IMR-90 (cell line): ENCODE data around the gene CCDC87. TPM values are rescaled to one million over a fixed set of nuclear protein-coding genes. Genes with fewer than 3 reads are reported as not detected.

Experiments
- ATAC-seq: fragments of 200-7000 bp; cut with Tn5 transposase; 2 replicates; pipeline ENCODE4 v1.9.1; 2020; ENCODE audit warnings: low read depth, mild to moderate bottlenecking, moderate library complexity
- BruUV-seq: library from RNA; stranded (reverse); fragments of 400-500 nt; replicated peaks from 2 replicates; lab custom pipeline; 2021; lab: Mats Ljungman, UMichigan
- CTCF ChIA-PET: fragments of 300-600 bp; formaldehyde crosslinking; extraction: SDS; loops from one replicate; lab custom pipeline; 2021; ENCODE audit warnings: antibody characterized with exemption; lab: Yijun Ruan, JAX
- POLR2A ChIA-PET: fragments of 300-600 bp; sonication (Branson Sonifier 250); formaldehyde crosslinking; loops from one replicate; lab custom pipeline; 2022; ENCODE audit warnings: antibody characterized with exemption; ENCODE audit not compliant: unreplicated experiment; lab: Charles Lee
- DNase-seq: peaks from one replicate; pipeline ENCODE4 v3.0.0; 2013
- H2AFZ ChIP-seq: replicated peaks from 2 replicates; pipeline ENCODE3; 2013; ENCODE audit warnings: low read length, mild to moderate bottlenecking; ENCODE audit not compliant: poor library complexity
- H2AK5ac ChIP-seq: 2 replicates; pipeline ENCODE4 v1.6.1; 2013; ENCODE audit warnings: low read depth, low read length, inconsistent platforms
- H2AK9ac ChIP-seq: replicated peaks from 2 replicates; pipeline ENCODE3; 2013; ENCODE audit warnings: mild to moderate bottlenecking, low read depth, low read length, moderate library complexity; ENCODE audit not compliant: poor library complexity
- H2BK120ac ChIP-seq: 2 replicates; pipeline ENCODE4 v1.6.1; 2013; ENCODE audit warnings: low read depth, low read length, inconsistent platforms
- H2BK15ac ChIP-seq: 3 replicates; pipeline ENCODE4 v1.6.1; 2013; ENCODE audit warnings: low read depth, low read length, inconsistent platforms
- H2BK20ac ChIP-seq: 2 replicates; pipeline ENCODE4 v1.6.1; 2013; ENCODE audit warnings: low read depth, mild to moderate bottlenecking, inconsistent platforms, low read length, moderate library complexity
- H2BK5ac ChIP-seq: 2 replicates; pipeline ENCODE4 v1.6.1; 2013; ENCODE audit warnings: mild to moderate bottlenecking, low read depth, low read length, inconsistent platforms; ENCODE audit not compliant: poor library complexity, severe bottlenecking
- H3K14ac ChIP-seq: replicated peaks from 2 replicates; pipeline ENCODE4 v1.6.1; 2013; ENCODE audit warnings: low read depth, low read length, inconsistent platforms
- H3K18ac ChIP-seq: 2 replicates; pipeline ENCODE4 v1.6.1; 2013; ENCODE audit warnings: low read depth, low read length, control low read depth
- H3K23ac ChIP-seq: 2 replicates; pipeline ENCODE4 v1.6.1; 2013; ENCODE audit warnings: low read depth, low read length, inconsistent platforms
- H3K27ac ChIP-seq: 2 replicates; pipeline ENCODE4 v1.5.1; 2013; ENCODE audit warnings: mild to moderate bottlenecking, control low read depth, low read length; ENCODE audit not compliant: insufficient read depth
- H3K27me3 ChIP-seq: 2 replicates; pipeline ENCODE4 v1.6.1; 2013; ENCODE audit warnings: low read length; ENCODE audit not compliant: control insufficient read depth, insufficient read depth
- H3K36me3 ChIP-seq: 2 replicates; pipeline ENCODE4 v1.6.1; 2013; ENCODE audit warnings: low read length, mixed read lengths; ENCODE audit not compliant: control insufficient read depth, insufficient read depth
- H3K4ac ChIP-seq: 2 replicates; pipeline ENCODE4 v1.6.1; 2013; ENCODE audit warnings: low read depth, low read length, inconsistent platforms
- H3K4me1 ChIP-seq: 2 replicates; pipeline ENCODE4 v1.6.1; 2013; ENCODE audit warnings: low read length, mixed read lengths; ENCODE audit not compliant: control insufficient read depth, insufficient read depth
- H3K4me2 ChIP-seq: 2 replicates; pipeline ENCODE4 v1.6.1; 2013; ENCODE audit warnings: low read depth, mild to moderate bottlenecking, control low read depth, low read length, moderate library complexity
- H3K4me3 ChIP-seq: 2 replicates; pipeline ENCODE4 v1.5.1; 2013; ENCODE audit warnings: low read depth, mild to moderate bottlenecking, control low read depth, low read length, moderate library complexity; ENCODE audit not compliant: insufficient read depth
- H3K56ac ChIP-seq: 2 replicates; pipeline ENCODE4 v1.6.1; 2013; ENCODE audit warnings: low read length, inconsistent platforms; ENCODE audit not compliant: insufficient read depth; ENCODE audit errors: extremely low read depth
- H3K79me1 ChIP-seq, 2 experiments: 2 replicates each; pipeline ENCODE4 v1.6.1; 2013; ENCODE audit warnings: low read length in 2 of 2, inconsistent platforms in 1 of 2, low read depth in 1 of 2
- H3K9ac ChIP-seq: 2 replicates; pipeline ENCODE4 v1.6.1; 2013; ENCODE audit warnings: low read depth, low read length, control low read depth
- H3K9me1 ChIP-seq: 2 replicates; pipeline ENCODE4 v1.6.1; 2013; ENCODE audit warnings: low read length, inconsistent platforms; ENCODE audit not compliant: insufficient read depth
- H3K9me3 ChIP-seq: 2 replicates; pipeline ENCODE4 v1.6.1; 2013; ENCODE audit warnings: low read length; ENCODE audit not compliant: control insufficient read depth, insufficient read depth
- H4K20me1 ChIP-seq: 2 replicates; pipeline ENCODE4 v1.6.1; 2013; ENCODE audit warnings: low read length, inconsistent platforms; ENCODE audit not compliant: insufficient read depth
- H4K5ac ChIP-seq: 2 replicates; pipeline ENCODE4 v1.6.1; 2013; ENCODE audit warnings: mild to moderate bottlenecking, low read depth, low read length, control low read depth
- H4K8ac ChIP-seq, 2 experiments: 2 replicates each; pipeline ENCODE4 v1.6.1; 2013; ENCODE audit warnings: low read depth in 2 of 2, low read length in 2 of 2, control low read depth in 1 of 2, inconsistent platforms in 1 of 2
- H4K91ac ChIP-seq: 2 replicates; pipeline ENCODE4 v1.6.1; 2013; ENCODE audit warnings: low read depth, low read length, inconsistent platforms; ENCODE audit not compliant: insufficient read depth
- CEBPB ChIP-seq: IDR thresholded peaks from 2 replicates; pipeline ENCODE4 v1.6.1; 2012; ENCODE audit warnings: low read depth, low read length, improper control_type of control experiment
- CHD1 ChIP-seq: IDR thresholded peaks from 2 replicates; pipeline ENCODE4 v1.6.1; 2012; ENCODE audit warnings: low read depth, low read length, improper control_type of control experiment
- CTCF ChIP-seq: conservative IDR thresholded peaks from 2 replicates; pipeline ENCODE4 v1.5.1; 2012; ENCODE audit warnings: mild to moderate bottlenecking, low read depth, low read length, improper control_type of control experiment
- FOS ChIP-seq: fragments of 150-350 bp; IDR thresholded peaks from 2 replicates; pipeline ENCODE4 v1.6.1; 2016; ENCODE audit warnings: low read depth, low read length
- MAFK ChIP-seq: IDR thresholded peaks from 2 replicates; pipeline ENCODE4 v1.6.1; 2012; ENCODE audit warnings: low read depth, low read length, improper control_type of control experiment
- MAZ ChIP-seq: IDR thresholded peaks from 2 replicates; pipeline ENCODE4 v1.6.1; 2012; ENCODE audit warnings: low read depth, mild to moderate bottlenecking, low read length, improper control_type of control experiment, moderate library complexity, borderline replicate concordance
- MXI1 ChIP-seq: IDR thresholded peaks from 2 replicates; pipeline ENCODE4 v1.6.1; 2012; ENCODE audit warnings: low read depth, mild to moderate bottlenecking, low read length, moderate library complexity, borderline replicate concordance
- NFE2L2 ChIP-seq: fragments of 150-350 bp; IDR thresholded peaks from 2 replicates; pipeline ENCODE4 v1.6.1; 2016; ENCODE audit warnings: low read depth, mild to moderate bottlenecking, low read length
- POLR2A ChIP-seq: IDR thresholded peaks from 2 replicates; pipeline ENCODE4 v1.6.1; 2012; ENCODE audit warnings: mild to moderate bottlenecking, low read depth, low read length
- RAD21 ChIP-seq: IDR thresholded peaks from 2 replicates; pipeline ENCODE4 v1.6.1; 2012; ENCODE audit warnings: low read length, improper control_type of control experiment
- RCOR1 ChIP-seq: IDR thresholded peaks from 2 replicates; pipeline ENCODE4 v1.6.1; 2012; ENCODE audit warnings: mild to moderate bottlenecking, low read length, improper control_type of control experiment; ENCODE audit not compliant: insufficient replicate concordance
- RFX5 ChIP-seq: IDR thresholded peaks from 2 replicates; pipeline ENCODE4 v1.8.0; 2012; ENCODE audit warnings: low read depth, mild to moderate bottlenecking, low read length, moderate library complexity
- SMC3 ChIP-seq: fragments of 150-350 bp; IDR thresholded peaks from 2 replicates; pipeline ENCODE4 v1.6.1; 2016; ENCODE audit warnings: low read depth, mild to moderate bottlenecking, antibody characterized with exemption, low read length, moderate library complexity
- USF2 ChIP-seq: fragments of 150-350 bp; IDR thresholded peaks from 2 replicates; pipeline ENCODE4 v1.6.1; 2017; ENCODE audit warnings: mild to moderate bottlenecking, antibody characterized with exemption, low read length, low read depth
- WGBS, 2 experiments: methylation state at CpG; one replicate each; pipeline versions ENCODE4 v1.1.5 to v1.1.7; 2013; ENCODE audit warnings: missing lambda C conversion rate in 2 of 2; ENCODE audit not compliant: insufficient read length in 1 of 2; ENCODE audit errors: extremely low coverage in 2 of 2; 5-methylcytosine and 5-hydroxymethylcytosine counted together
- dilution Hi-C: fragments of 300-500 bp; cut with HindIII; formaldehyde crosslinking; loops from one replicate; pipeline ENCODE4 v1.14.3; 2018; ENCODE audit warnings: low sequenced_read_pairs; ENCODE audit not compliant: unreplicated experiment
- in situ Hi-C: fragments of 300-500 bp; cut with MboI; formaldehyde crosslinking; loops from 3 replicates; pipeline ENCODE4 v1.14.3; 2019; ENCODE audit warnings: low sequenced_read_pairs, inconsistent platforms, mixed read lengths
- intact Hi-C: fragments of 100-400 bp; cut with micrococcal nuclease; formaldehyde crosslinking; loops from 2 replicates; pipeline ENCODE4 v1.10.0; 2022
- polyA plus RNA-seq, 3 experiments: library from polyadenylated mRNA; depleted of rRNA; stranded (reverse); fragments of >200 nt; gene quantifications; 2 replicates each; pipeline ENCODE4 v1.2.3, GENCODE V29; 2012; ENCODE audit warnings: low replicate concordance in 1 of 3
- total RNA-seq: library from RNA; depleted of rRNA; stranded (reverse); fragments of >200 nt; gene quantifications from 2 replicates; pipeline ENCODE4 v1.2.3, GENCODE V29; 2012

The CCDC87 gene
- total and polyA plus RNA-seq, 2 of the 4 experiments (the other 2 are of a cell fraction): 0.18 to 0.19 TPM

- H4K5ac ChIP-seq: no peak overlapping the region
- H3K14ac ChIP-seq: no peak overlapping the region
- H3K4me1 ChIP-seq: peaks cover 2% of the 10 kb centered on the region; the same call in 1 of the 2 replicates
- H3K9me1 ChIP-seq: peaks cover 37% of the 10 kb centered on the region
- H4K8ac ChIP-seq: no peak overlapping the region
- H3K9ac ChIP-seq: no peak overlapping the region
- H4K20me1 ChIP-seq: peaks cover 100% of the 10 kb centered on the region
- H3K4me2 ChIP-seq: no peak overlapping the region
- no peaks in the 10 kb centered on the region for H3K9me3 ChIP-seq
- no peak overlapping the region for H2AFZ ChIP-seq
- in situ Hi-C loops: no loop called here
- no peak overlapping the region for H4K91ac ChIP-seq
- no peak overlapping the region for H2BK5ac ChIP-seq
- no peak overlapping the region for H3K23ac ChIP-seq
- no peak overlapping the region for H3K4ac ChIP-seq
- no TSS peak for BruUV-seq
- intact Hi-C loops: no loop called here
- H2BK15ac ChIP-seq: no peak overlapping the region
- no peak overlapping the region for H2AK5ac ChIP-seq
- dilution Hi-C loops: no loop called here
- H2AK9ac ChIP-seq: no peak overlapping the region
- H3K18ac ChIP-seq: no peak overlapping the region
- peaks cover 69% of the 10 kb centered on the region for H3K36me3 ChIP-seq
- TF ChIP-seq CHD1 (no peak), CTCF (no peak), SMC3 (no peak), RAD21 (no peak), POLR2A (no peak), MXI1 (no peak), USF2 (no peak), CEBPB (no peak), FOS (no peak), MAZ (no peak), MAFK (no peak), NFE2L2 (no peak), RFX5 (no peak), RCOR1 (no peak)
- 95% methylated on average over 9 of the region's 26 CpGs; no CpG with 5 or more reads in 1 of the 2 experiments for WGBS, 2 experiments
- CTCF ChIA-PET: no interaction called here
- H3K56ac ChIP-seq: no peak overlapping the region
- POLR2A ChIA-PET: no interaction called here
- H3K27ac ChIP-seq: no peak overlapping the region
- H3K27me3 ChIP-seq: no peaks in the 10 kb centered on the region
- no peak overlapping the region for H2BK20ac ChIP-seq
- DNase-seq (no peak), ATAC-seq (no peak)
- H3K4me3 ChIP-seq: no peak overlapping the region
- peaks cover 28 to 77% of the 10 kb centered on the region in 2 experiments; a peak in 3 of 4 replicates for H3K79me1 ChIP-seq
- no peak overlapping the region for H2BK120ac ChIP-seq
These were observed 32.3 kb upstream of the CCDC87 start for GRCh38 chr11:66625041-66625751.
